GM18870 (cell line): Measurements from ENCODE around the gene DTX3.
"Not testable (repeated sequence)": the region's sequence is repeated elsewhere in the genome, so short reads cannot be mapped to it uniquely, and the experiment has no call there.

ENCODE experiments used
- ATAC-seq: cut with Tn5 transposase; IDR thresholded peaks from one replicate; pipeline ENCODE4 v1.9.1; 2021; ENCODE audit warnings: moderate library complexity; ENCODE audit not compliant: unreplicated experiment

Gene DTX3

DNA sequence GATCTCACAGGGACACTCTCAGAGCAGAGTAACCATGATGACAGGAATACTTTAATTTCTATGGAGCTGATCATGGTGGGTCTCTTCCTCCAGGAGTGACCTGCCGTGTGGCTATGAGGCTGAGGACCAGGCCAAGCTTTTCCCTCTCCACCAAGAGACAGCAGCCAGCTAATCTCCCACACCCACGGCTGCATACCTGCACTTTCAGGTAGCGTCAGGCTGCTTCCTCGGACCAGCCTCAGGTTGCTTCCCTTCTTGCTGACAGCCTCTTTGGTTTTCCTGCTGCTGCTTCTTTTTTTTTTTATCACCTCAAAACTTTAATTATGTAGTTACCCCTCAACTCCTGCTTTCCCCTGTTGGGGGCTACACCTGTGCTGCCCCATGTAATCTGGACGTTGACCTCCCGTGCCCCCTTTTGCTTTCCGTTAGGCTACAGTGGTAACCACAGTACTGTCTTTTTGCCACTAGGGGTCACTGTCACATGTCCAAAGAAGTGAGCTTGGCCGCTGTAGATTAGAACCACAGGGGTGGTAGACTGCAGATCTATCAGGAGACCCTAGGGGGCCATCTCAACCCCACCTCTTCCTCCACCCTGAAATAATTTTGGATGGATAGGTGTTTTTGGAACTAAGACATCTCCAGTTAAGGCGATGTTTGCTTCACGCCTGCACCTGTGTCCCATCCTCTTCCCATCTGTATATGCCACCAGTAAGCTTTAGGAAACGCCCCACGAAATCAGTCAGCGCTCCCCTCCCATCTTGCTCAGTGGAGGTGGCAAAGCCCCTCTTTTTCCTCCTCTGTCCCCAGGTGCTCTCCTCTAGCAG, 21.4 kb upstream of the DTX3 start:
- ATAC-seq: peak; percentile 94

- no peak for ATAC-seq
Measured at GRCh38 chr12:57584050-57584449, 20.6 kb upstream of the DTX3 start.

DNA sequence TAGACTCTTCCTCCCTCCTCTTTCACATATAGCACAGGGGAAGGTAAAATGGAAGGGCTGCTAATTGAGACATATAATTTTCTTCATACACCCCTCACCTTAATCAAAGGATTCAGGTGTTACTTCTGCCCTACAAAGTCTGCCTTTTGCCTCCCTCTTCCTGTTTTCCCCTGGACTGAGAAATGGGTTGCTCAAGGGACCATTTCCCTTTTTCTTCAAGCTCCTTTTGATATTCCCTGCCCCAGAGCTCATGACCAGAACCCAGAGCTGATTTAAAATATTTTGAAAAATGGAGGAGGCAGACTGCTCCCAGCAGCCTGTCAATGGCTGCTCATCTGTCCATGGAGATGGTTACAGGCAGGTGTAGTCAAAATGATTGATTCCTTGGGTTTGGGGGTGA, 19.9 kb upstream of the DTX3 start:
- no peak for ATAC-seq

DNA sequence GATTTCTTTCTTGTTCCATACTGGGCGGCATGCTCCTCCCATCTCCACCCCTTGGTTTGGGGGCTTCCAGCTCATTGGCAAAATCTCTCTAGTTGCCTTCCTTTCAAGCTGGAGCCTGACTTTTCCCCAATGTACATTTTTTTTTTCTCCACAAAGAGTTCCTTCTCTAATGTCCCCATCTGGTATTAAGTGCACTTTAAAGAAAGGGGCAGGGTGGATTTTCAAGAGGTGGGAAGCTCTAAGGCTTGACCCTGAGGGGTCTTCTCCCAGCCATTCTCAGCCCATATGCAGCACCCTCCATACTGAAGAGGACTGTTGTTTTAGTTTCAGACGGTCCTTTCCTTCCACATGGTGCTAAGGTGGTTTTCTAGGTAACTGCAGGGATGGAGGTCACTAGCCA, 19.5 kb upstream of the DTX3 start:
- no peak for ATAC-seq

GRCh38 chr12:57586128-57586527, 18.5 kb upstream of the DTX3 start:
- ATAC-seq: no peak

- no peak for ATAC-seq
Measured at GRCh38 chr12:57586832-57587429, 17.7 kb upstream of the DTX3 start.

DNA sequence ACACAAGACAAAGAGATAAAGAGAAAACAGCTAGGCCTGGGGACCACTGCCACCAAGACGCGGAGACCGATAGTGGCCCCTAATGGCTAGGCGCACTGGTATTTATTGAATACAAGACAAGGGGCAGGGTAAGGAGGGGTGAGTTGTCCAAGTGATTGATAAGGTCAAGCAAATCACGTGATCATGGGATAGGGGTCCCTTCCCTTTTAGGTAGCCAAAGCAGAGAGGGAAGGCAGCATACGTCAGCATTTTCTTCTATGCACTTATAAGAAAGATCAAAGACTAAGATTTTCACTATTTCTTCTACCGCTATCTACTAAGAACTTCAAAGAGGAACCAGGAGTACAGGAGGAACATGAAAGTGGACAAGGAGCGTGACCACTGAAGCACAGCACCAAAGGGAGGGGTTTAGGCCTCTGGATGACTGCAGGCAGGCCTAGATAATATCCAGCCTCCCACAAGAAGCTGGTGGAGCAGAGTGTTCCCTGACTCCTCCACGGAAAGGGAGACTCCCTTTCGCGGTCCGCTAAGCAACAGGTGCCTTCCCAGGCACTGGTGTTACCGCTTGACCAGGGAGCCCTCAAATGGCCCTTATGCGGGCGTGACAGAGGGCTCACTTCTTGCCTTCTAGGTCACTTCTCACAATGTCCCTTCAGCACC, 15.5 kb upstream of the DTX3 start:
- not testable (repeated sequence) for ATAC-seq

DNA sequence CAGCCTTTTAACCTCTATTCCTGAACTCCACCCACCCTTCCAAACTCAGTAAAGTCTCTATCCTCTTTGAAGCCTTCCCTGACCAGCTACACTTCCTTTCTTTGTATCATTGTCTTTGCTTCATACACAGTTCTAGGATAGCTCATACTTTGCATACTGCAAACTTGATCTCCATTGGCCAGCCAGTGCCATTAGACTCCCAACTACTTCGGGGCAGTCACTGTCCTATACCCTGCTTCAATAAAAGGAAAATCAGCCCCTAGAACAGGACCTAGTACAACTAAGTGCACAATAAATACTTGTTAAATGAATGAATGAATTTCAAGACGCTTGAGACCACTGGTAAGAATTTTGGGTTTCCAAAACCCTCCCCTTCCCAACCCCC, 14.2 kb upstream of the DTX3 start:
- ATAC-seq: no peak

GRCh38 chr12:57590864-57591781, 13.5 kb upstream of the DTX3 start, which contains the start of gene PIP4K2C:
PIP4K2C (plus strand) TSS chr12:57591192; CDS start chr12:57591290, 98 bp downstream.
- ATAC-seq: peak; percentile 61

GRCh38 chr12:57591782-57592325, 12.8 kb upstream of the DTX3 start:
- ATAC-seq: no peak

GRCh38 chr12:57592551-57593165, 12.0 kb upstream of the DTX3 start:
- no peak for ATAC-seq

- ATAC-seq: no peak
Measured at GRCh38 chr12:57593187-57593586, 11.4 kb upstream of the DTX3 start.

GRCh38 chr12:57600395-57600794, 4.2 kb upstream of the DTX3 start:
- ATAC-seq: no peak

DNA sequence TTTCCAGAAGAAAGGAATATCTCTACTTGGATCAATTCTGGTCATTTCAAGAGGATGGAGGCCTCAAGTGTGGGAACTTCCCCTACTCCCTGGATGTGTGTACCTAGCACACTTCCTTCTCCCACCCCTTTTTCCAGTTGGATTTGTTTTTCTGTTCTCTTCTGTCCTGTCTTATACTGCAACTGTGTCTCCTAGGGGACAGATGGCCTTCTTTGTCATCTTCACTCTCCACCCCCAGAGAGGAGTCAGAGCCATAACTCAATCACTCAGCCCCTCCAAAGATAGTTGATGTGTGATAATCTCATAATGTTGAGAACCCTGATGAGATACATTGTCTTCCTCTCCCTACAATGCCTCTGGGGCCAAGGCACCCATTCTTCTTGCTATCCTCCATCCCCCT, 2.1 kb upstream of the DTX3 start:
- ATAC-seq: no peak

GRCh38 chr12:57603324-57603723, 1.3 kb upstream of the DTX3 start:
- no peak for ATAC-seq

GRCh38 chr12:57603815-57604453, 690 bp upstream of the DTX3 start:
- ATAC-seq: no peak

DNA sequence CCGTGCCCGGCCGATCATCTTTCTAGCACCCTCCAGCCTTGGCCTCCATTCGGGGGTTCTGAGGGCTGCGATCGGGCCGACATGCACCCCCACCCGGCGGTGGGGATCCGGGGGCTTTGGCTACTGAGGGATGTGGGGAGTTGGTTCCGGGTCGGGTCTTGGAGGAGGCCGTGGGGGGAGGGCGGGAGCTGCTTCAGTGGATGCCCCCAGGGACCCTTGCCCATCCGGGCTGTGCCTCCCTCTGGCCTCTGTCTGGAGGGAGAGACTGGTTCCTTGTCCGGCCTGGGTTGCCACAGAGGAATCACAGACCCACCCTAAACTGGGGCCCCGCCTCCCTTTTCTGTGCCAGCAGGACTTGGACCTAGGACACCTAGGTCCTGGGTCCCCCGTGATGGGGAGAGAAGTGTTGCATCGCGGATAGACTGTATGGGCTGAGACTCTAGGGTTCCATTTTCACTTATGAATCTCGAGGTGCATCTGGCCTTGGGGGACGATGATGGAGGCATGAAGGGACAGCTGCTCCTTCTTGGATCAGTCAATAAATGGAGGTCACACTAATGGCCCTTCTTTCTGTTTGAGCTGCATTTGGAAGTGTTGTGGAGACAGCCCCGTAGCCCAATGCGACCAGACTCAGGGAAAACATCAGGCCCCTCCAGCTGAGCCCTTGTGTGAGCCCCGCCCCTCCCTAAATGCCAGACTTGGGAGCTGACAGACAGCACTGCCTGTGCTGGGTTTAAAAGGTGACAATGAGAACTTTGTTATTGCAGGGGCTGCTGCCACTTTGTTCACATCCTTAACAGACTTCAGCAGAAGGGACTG, 577 bp downstream of the DTX3 start:
- no peak for ATAC-seq

DNA sequence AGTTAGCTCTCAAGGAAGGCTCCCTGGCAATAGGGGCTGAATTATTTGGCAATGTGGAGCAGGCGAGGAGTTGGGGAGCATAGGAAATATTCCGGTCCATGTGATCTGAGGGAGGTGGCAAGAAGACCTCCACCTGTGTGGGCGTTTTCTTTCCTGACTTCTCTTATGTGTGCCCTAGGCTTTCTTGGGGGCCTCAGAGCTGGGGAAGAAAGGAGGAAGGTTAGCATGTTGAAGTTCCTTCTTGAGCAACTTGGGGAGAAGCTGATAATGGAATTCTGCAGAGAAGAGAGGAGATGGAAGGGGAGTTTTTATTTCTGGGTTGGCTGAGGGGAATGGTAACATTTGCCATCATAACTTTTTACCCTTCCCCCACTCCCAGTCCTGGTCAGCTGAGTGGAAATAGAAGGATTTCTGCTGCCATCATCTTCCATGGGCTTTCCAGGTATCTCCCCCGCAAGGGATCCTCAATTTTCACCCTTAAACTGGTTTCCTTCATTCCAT, 1.2 kb downstream of the DTX3 start:
- no peak for ATAC-seq

DNA sequence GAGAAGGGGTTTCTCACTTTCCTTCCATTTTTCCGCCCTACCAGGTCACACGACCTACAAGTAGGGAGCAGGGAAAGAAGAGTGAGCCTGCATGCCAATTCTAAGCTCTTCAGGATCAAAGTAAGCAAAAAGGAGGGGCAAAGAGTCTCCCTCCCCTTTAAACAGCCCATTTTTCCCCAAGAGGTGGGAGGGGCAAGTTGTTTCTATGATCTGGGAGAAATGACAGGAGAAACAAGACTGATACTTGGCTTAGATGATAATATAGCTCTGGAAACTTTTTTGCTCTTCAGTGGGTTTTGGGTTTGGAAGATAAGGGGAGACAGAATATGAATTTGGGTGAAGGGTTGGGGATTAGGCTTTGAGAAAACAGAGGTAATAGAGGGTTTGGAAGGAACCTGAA, 1.8 kb downstream of the DTX3 start:
- no peak for ATAC-seq
